ENCODE results near the gene PANK1.

PANK1 gene

DNA sequence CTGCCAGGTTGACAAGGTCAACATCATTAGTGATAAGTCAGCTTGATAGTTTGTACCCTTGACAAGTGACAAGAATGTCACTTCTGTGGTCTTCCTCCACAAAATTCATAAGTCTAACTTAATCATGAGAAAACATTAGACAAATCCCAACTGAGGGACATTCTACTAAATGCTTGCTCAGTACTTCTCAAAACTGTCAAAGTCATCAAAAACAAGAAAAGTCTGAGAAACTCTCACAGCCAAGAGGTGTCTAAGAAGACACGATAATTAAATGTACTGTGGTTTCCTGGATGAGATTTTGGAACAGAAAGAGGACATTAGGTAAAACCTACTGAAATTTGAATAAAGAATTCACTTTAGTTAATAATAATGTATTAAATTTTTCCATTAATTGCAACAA is 79.9 kb downstream of the PANK1 start:
- Histone ChIP-seq H2AFZ (ENCODE audit: low read length) (no peak overlapping the region), H3K4me1 (ENCODE audit: low read length) (no peaks in the 10 kb centered on the region), H3K36me3 (replicated peaks; ENCODE audit: insufficient read depth, low read length) (no peaks in the 10 kb centered on the region), H3K27me3 (replicated peaks; ENCODE audit: insufficient read depth, low read length) (no peaks in the 10 kb centered on the region), H3K4me3 (ENCODE audit: low read length) (no peak overlapping the region), H3K9me2 (replicated peaks; ENCODE audit: insufficient read depth, low read length) (no peaks in the 10 kb centered on the region), H3F3A (ENCODE audit: insufficient read depth, low read length) (no peaks in the 10 kb centered on the region), H3K27ac (ENCODE audit: low read length) (no peak overlapping the region), H3K9ac (ENCODE audit: low read length) (no peak overlapping the region), H4K20me1 (ENCODE audit: insufficient read depth, low read length) (no peaks in the 10 kb centered on the region), H3K79me2 (ENCODE audit: low read length) (no peaks in the 10 kb centered on the region), H3K9me3 (replicated peaks; ENCODE audit: insufficient read depth, low read length) (no peaks in the 10 kb centered on the region), H3K4me2 (ENCODE audit: low read depth, low read length) (no peak overlapping the region)
- DNase-seq = no peak
- TF ChIP-seq, protein P1, sequence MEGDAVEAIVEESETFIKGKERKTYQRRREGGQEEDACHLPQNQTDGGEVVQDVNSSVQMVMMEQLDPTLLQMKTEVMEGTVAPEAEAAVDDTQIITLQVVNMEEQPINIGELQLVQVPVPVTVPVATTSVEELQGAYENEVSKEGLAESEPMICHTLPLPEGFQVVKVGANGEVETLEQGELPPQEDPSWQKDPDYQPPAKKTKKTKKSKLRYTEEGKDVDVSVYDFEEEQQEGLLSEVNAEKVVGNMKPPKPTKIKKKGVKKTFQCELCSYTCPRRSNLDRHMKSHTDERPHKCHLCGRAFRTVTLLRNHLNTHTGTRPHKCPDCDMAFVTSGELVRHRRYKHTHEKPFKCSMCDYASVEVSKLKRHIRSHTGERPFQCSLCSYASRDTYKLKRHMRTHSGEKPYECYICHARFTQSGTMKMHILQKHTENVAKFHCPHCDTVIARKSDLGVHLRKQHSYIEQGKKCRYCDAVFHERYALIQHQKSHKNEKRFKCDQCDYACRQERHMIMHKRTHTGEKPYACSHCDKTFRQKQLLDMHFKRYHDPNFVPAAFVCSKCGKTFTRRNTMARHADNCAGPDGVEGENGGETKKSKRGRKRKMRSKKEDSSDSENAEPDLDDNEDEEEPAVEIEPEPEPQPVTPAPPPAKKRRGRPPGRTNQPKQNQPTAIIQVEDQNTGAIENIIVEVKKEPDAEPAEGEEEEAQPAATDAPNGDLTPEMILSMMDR (IDR thresholded peaks at IDR 0.05; ENCODE audit: low read length) = no peak
- TF ChIP-seq EZH2phosphoT487 (IDR thresholded peaks at IDR 0.05; ENCODE audit: low read length) (no peak), EZH2 (optimal IDR thresholded peaks at IDR 0.05; ENCODE audit: low read depth, low read length) (no peak)

DNA sequence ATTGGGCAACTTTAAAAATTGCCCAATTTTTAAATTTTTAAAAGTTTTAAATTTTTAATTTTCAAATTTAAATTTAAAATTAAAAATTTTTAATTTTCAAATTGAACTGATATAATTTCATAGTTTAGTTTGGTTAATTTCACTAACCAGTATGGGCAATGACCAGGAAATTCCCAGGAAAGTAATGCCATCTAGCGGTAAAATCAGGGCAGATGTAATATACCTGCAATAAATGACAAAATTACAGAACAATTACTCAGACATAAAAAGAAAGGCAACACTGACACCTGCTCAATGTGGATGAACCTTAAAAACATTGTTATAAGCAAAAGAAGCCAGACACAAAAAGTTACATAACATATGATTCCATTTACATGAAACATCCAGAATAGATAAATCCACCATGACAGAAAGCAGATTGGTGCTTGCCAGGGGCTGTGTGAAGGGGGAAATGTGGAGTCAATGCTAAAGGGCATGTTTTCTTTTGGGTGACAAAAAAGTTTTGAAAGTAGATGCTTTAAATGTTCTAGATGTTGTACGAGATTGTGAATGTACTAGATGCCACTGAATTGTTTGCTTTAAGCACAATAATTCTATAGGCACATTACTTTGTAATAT is 81.1 kb downstream of the PANK1 start:
- no peak overlapping the region for H3K4me2 ChIP-seq (ENCODE audit: low read depth, low read length)

GRCh38 chr10:89563311-89563710 is 81.7 kb downstream of the PANK1 start:
- Histone ChIP-seq H3K27me3 (replicated peaks; ENCODE audit: insufficient read depth, low read length) (no peaks in the 10 kb centered on the region), H3K4me2 (ENCODE audit: low read depth, low read length) (no peak overlapping the region), H3K79me2 (ENCODE audit: low read length) (no peaks in the 10 kb centered on the region), H3K9me3 (replicated peaks; ENCODE audit: insufficient read depth, low read length) (no peaks in the 10 kb centered on the region), H4K20me1 (ENCODE audit: insufficient read depth, low read length) (no peaks in the 10 kb centered on the region), H3K9me2 (replicated peaks; ENCODE audit: insufficient read depth, low read length) (no peaks in the 10 kb centered on the region), H3K4me1 (ENCODE audit: low read length) (no peaks in the 10 kb centered on the region), H3F3A (ENCODE audit: insufficient read depth, low read length) (no peaks in the 10 kb centered on the region), H3K4me3 (ENCODE audit: low read length) (no peak overlapping the region), H3K9ac (ENCODE audit: low read length) (no peak overlapping the region), H3K36me3 (replicated peaks; ENCODE audit: insufficient read depth, low read length) (no peaks in the 10 kb centered on the region), H3K27ac (ENCODE audit: low read length) (no peak overlapping the region), H2AFZ (ENCODE audit: low read length) (no peak overlapping the region)
- no peak for DNase-seq
- TF ChIP-seq, protein P1 (IDR thresholded peaks at IDR 0.05; ENCODE audit: low read length) = no peak
- TF ChIP-seq EZH2phosphoT487 (IDR thresholded peaks at IDR 0.05; ENCODE audit: low read length) (no peak), EZH2 (optimal IDR thresholded peaks at IDR 0.05; ENCODE audit: low read depth, low read length) (no peak)

More for the DNA sequence above, 81.1 kb downstream of the PANK1 start:
- H3K27me3 ChIP-seq (replicated peaks; ENCODE audit: insufficient read depth, low read length) = no peaks in the 10 kb centered on the region
- no peaks in the 10 kb centered on the region for H3K36me3 ChIP-seq (replicated peaks; ENCODE audit: insufficient read depth, low read length)
- no peaks in the 10 kb centered on the region for H3K4me1 ChIP-seq (ENCODE audit: low read length)
- no peak overlapping the region for H3K9ac ChIP-seq (ENCODE audit: low read length)
- H4K20me1 ChIP-seq (ENCODE audit: insufficient read depth, low read length) = no peaks in the 10 kb centered on the region
- no peak overlapping the region for H3K27ac ChIP-seq (ENCODE audit: low read length)
- no peaks in the 10 kb centered on the region for H3K79me2 ChIP-seq (ENCODE audit: low read length)
- H2AFZ ChIP-seq (ENCODE audit: low read length) = no peak overlapping the region
- no peak for TF ChIP-seq EZH2 (optimal IDR thresholded peaks at IDR 0.05; ENCODE audit: low read depth, low read length)
- TF ChIP-seq, protein P1 (IDR thresholded peaks at IDR 0.05; ENCODE audit: low read length) = peak; percentile 58
- H3K4me3 ChIP-seq (ENCODE audit: low read length) = no peak overlapping the region
- H3K9me2 ChIP-seq (replicated peaks; ENCODE audit: insufficient read depth, low read length) = no peaks in the 10 kb centered on the region
- peak; percentile 53 for DNase-seq
- H3F3A ChIP-seq (ENCODE audit: insufficient read depth, low read length) = no peaks in the 10 kb centered on the region
- H3K9me3 ChIP-seq (replicated peaks; ENCODE audit: insufficient read depth, low read length) = no peaks in the 10 kb centered on the region
